RWPE1 (cell line): ENCODE measurements around the gene SLC12A7.
A peak's percentile ranks its signal among the peaks of the same experiment; 100 is the strongest.

Experiments used
- CTCF ChIA-PET: fragments of 350-600 bp; sonication (Branson Sonifier 250); formaldehyde crosslinking; extraction: SDS; loops from one replicate; lab custom pipeline; 2021; lab: Yijun Ruan, JAX
- POLR2A ChIA-PET: fragments of 400-600 bp; formaldehyde crosslinking; extraction: SDS; loops from one replicate; lab custom pipeline; 2020; ENCODE audit warnings: antibody characterized with exemption; ENCODE audit not compliant: low non-redundant PET; lab: Yijun Ruan, JAX
- DNase-seq: peaks from one replicate; pipeline ENCODE4 v3.0.0; 2012; ENCODE audit warnings: low spot score
- H3K27ac ChIP-seq: fragments of 450-650 bp; 2 replicates; pipeline ENCODE4 v1.5.1; 2017
- CTCF ChIP-seq: fragments of 450-650 bp; conservative IDR thresholded peaks from 2 replicates; pipeline ENCODE4 v1.5.1; 2017; ENCODE audit warnings: low read depth, mild to moderate bottlenecking

The SLC12A7 gene

GRCh38 chr5:1052641-1053390, 59.0 kb downstream of the SLC12A7 start:
- POLR2A ChIA-PET: no interaction called here
- no peak for DNase-seq
- CTCF ChIA-PET: interaction anchor here (0.6 to 0.7 kb wide), 2 partner anchors 14 to 113 kb away, joined by 3 to 4 read pairs; no protein-coding TSS in a partner anchor
- TF ChIP-seq CTCF: peak; percentile 28; the same call in 1 of the 2 replicates
- peak overlapping the region; percentile 36 for H3K27ac ChIP-seq

GRCh38 chr5:1052076-1052475, 59.8 kb downstream of the SLC12A7 start:
- peak overlapping the region; percentile 36 for H3K27ac ChIP-seq
- ChIA-PET CTCF (no interaction called here), POLR2A (no interaction called here)
- DNase-seq: no peak
- no peak for TF ChIP-seq CTCF

GRCh38 chr5:1051366-1051720, 60.5 kb downstream of the SLC12A7 start:
- TF ChIP-seq CTCF: no peak
- ChIA-PET CTCF (no interaction called here), POLR2A (no interaction called here)
- H3K27ac ChIP-seq: peak overlapping the region; percentile 36
- DNase-seq: no peak

- TF ChIP-seq CTCF: no peak
- ChIA-PET CTCF (interaction anchor here (0.5 kb wide), 1 partner anchor 12 kb away, joined by 3 read pairs; no protein-coding TSS in a partner anchor), POLR2A (no interaction called here)
- DNase-seq: no peak
- peak overlapping the region; percentile 36 for H3K27ac ChIP-seq
Observed at GRCh38 chr5:1050423-1051365, 61.2 kb downstream of the SLC12A7 start.

GRCh38 chr5:1048861-1049838, 62.7 kb downstream of the SLC12A7 start:
- TF ChIP-seq CTCF: no peak
- ChIA-PET CTCF (no interaction called here), POLR2A (no interaction called here)
- peak overlapping the region; percentile 36 for H3K27ac ChIP-seq
- DNase-seq: no peak
